Smooth muscle cell (in vitro differentiated cells): ENCODE results near the gene ZNF438. TPM values are rescaled to one million over a fixed set of nuclear protein-coding genes. Genes with fewer than 3 reads are reported as not detected.
"Not testable (repeated sequence)": the region's sequence is repeated elsewhere in the genome, so short reads cannot be mapped to it uniquely, and the experiment has no call there.

Source experiments
- DNase-seq: peaks from one replicate; lab custom pipeline; 2025; ENCODE audit not compliant: unreplicated experiment; lab: John Stamatoyannopoulos, UW
- H2AFZ ChIP-seq: fragments of 200-600 bp; sonication (generic); 2 replicates; pipeline ENCODE4 v1.6.0; 2016; ENCODE audit warnings: antibody characterized with exemption, low read depth, mild to moderate bottlenecking
- H3F3A ChIP-seq: fragments of 200-600 bp; sonication (generic); 2 replicates; pipeline ENCODE4 v1.6.0; 2017; ENCODE audit warnings: antibody characterized with exemption, low read depth
- H3K27ac ChIP-seq: fragments of 200-600 bp; sonication (generic); 2 replicates; pipeline ENCODE4 v1.5.1; 2016; ENCODE audit warnings: low read depth, mild to moderate bottlenecking
- H3K27me3 ChIP-seq: fragments of 200-600 bp; sonication (generic); 2 replicates; pipeline ENCODE4 v1.6.1; 2016; ENCODE audit warnings: low read depth, mild to moderate bottlenecking
- H3K36me3 ChIP-seq: fragments of 200-600 bp; sonication (generic); 2 replicates; pipeline ENCODE4 v1.5.1; 2016; ENCODE audit warnings: low read depth
- H3K4me1 ChIP-seq: fragments of 200-600 bp; sonication (generic); 2 replicates; pipeline ENCODE4 v1.5.1; 2016; ENCODE audit warnings: low read depth
- H3K4me2 ChIP-seq: fragments of 200-600 bp; sonication (generic); 2 replicates; pipeline ENCODE4 v1.6.0; 2016; ENCODE audit warnings: mild to moderate bottlenecking
- H3K4me3 ChIP-seq: fragments of 200-600 bp; sonication (generic); 2 replicates; pipeline ENCODE4 v1.5.1; 2016; ENCODE audit warnings: mild to moderate bottlenecking
- H3K79me2 ChIP-seq: fragments of 200-600 bp; sonication (generic); 2 replicates; pipeline ENCODE4 v1.6.0; 2016; ENCODE audit warnings: low read depth, mild to moderate bottlenecking
- H3K9ac ChIP-seq: fragments of 200-600 bp; sonication (generic); 2 replicates; pipeline ENCODE4 v1.6.0; 2016; ENCODE audit warnings: low read depth
- H3K9me3 ChIP-seq: fragments of 200-600 bp; sonication (generic); replicated peaks from 2 replicates; pipeline ENCODE4 v1.5.1; 2016; ENCODE audit warnings: low read depth
- H4K20me1 ChIP-seq: fragments of 200-600 bp; sonication (generic); 2 replicates; pipeline ENCODE4 v1.6.0; 2016; ENCODE audit warnings: low read depth
- WGBS: methylation state at CpG from one replicate; pipeline ENCODE4 v1.1.7; 2016; ENCODE audit warnings: low lambda C conversion rate; 5-methylcytosine and 5-hydroxymethylcytosine counted together
- polyA plus RNA-seq: library from polyadenylated mRNA; unstranded; fragments of >200 nt; fragmentation: Nextera tagmentation; extraction: Ambion mirVana; gene quantifications from 2 replicates; pipeline ENCODE4 v1.2.1, GENCODE V29; 2016
- total RNA-seq: library from RNA; depleted of rRNA; stranded (reverse); fragments of >200 nt; gene quantifications from 2 replicates; pipeline ENCODE4 v1.2.3, GENCODE V29; 2014
- TF ChIP-seq, protein P1 (sequence below): fragments of 200-600 bp; sonication (generic); IDR thresholded peaks from 2 replicates; pipeline ENCODE4 v1.5.1; 2017; ENCODE audit warnings: borderline replicate concordance, mild to moderate bottlenecking, antibody characterized with exemption; ENCODE audit not compliant: insufficient read depth, poor library complexity, severe bottlenecking

Gene ZNF438
- total and polyA plus RNA-seq, 2 experiments from 2014 or later, result 2.8 to 3.4 TPM

DNA sequence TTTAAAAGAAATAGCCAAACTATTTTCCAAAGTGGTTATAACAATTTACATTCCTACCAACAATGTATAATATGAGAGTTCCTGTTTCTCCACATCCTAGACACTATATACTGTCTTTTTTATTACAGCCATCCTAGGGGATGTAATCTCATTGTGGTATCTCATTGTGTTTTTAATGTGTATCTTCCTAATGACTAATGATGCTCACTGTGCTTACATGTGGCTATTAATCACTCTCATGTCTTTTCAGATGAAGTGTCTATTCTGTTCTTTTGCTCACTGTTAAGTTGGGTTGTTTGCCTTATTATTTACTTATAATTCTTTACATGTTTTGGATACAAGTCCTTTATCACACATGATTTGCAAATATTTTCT lies 71.8 kb downstream of the ZNF438 start:
- H3K4me2 ChIP-seq, result no peak overlapping the region
- H3K79me2 ChIP-seq, result no peaks in the 10 kb centered on the region
- no peak overlapping the region for H2AFZ ChIP-seq
- H3K27ac ChIP-seq, result no peak overlapping the region
- H4K20me1 ChIP-seq, result no peaks in the 10 kb centered on the region
- H3K36me3 ChIP-seq, result no peaks in the 10 kb centered on the region
- TF ChIP-seq, protein P1, sequence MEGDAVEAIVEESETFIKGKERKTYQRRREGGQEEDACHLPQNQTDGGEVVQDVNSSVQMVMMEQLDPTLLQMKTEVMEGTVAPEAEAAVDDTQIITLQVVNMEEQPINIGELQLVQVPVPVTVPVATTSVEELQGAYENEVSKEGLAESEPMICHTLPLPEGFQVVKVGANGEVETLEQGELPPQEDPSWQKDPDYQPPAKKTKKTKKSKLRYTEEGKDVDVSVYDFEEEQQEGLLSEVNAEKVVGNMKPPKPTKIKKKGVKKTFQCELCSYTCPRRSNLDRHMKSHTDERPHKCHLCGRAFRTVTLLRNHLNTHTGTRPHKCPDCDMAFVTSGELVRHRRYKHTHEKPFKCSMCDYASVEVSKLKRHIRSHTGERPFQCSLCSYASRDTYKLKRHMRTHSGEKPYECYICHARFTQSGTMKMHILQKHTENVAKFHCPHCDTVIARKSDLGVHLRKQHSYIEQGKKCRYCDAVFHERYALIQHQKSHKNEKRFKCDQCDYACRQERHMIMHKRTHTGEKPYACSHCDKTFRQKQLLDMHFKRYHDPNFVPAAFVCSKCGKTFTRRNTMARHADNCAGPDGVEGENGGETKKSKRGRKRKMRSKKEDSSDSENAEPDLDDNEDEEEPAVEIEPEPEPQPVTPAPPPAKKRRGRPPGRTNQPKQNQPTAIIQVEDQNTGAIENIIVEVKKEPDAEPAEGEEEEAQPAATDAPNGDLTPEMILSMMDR, result no peak
- H3K9ac ChIP-seq, result no peak overlapping the region
- no peaks in the 10 kb centered on the region for H3K9me3 ChIP-seq
- no peaks in the 10 kb centered on the region for H3F3A ChIP-seq
- H3K4me3 ChIP-seq, result no peak overlapping the region
- H3K27me3 ChIP-seq, result no peaks in the 10 kb centered on the region
- no peaks in the 10 kb centered on the region for H3K4me1 ChIP-seq
- DNase-seq, result no peak

DNA sequence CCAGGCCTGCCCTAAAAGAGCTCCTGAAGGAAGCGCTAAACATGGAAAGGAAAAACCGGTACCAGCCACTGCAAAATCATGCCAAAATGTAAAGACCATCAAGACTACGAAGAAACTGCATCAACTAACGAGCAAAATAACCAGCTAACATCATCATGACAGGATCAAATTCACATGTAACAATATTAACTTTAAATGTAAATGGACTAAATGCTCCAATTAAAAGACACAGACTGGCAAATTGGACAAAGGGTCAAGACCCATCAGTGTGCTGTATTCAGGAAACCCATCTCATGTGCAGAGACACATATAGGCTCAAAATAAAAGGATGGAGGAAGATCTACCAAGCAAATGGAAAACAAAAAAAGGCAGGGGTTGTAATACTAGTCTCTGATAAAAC lies 82.4 kb downstream of the ZNF438 start:
- not testable (repeated sequence) for H3K4me3 ChIP-seq, H3K79me2 ChIP-seq, H4K20me1 ChIP-seq, H3K9ac ChIP-seq, H3K36me3 ChIP-seq, H3K4me2 ChIP-seq, H3K4me1 ChIP-seq, H2AFZ ChIP-seq, H3K27ac ChIP-seq, H3K9me3 ChIP-seq, H3F3A ChIP-seq, DNase-seq, H3K27me3 ChIP-seq
- WGBS, result 88% methylated on average over 4 of the region's 4 CpGs

DNA sequence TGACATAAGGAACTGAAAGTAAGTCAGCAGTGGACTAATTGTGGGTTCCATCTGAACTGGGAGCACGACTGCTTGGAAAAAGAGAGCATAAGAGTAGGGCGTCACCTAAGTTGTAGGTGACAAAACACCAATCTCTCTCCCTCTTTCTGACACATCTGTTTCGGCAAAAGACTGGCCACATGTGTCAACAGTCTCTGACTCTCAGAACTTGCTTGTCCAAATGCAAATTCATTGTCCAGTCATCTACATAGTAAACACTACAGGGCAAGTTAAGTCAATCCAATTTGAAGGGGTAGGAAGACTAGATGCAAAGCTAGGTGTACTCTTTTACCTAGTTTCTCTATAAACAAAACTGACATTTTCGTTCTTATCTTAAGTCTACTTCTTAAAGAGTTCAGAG lies 87.7 kb downstream of the ZNF438 start:
- no peak overlapping the region for H3K4me3 ChIP-seq
- H3K36me3 ChIP-seq, result no peaks in the 10 kb centered on the region
- no peak overlapping the region for H3K27ac ChIP-seq
- H3K4me1 ChIP-seq, result no peaks in the 10 kb centered on the region
- H3K9ac ChIP-seq, result no peak overlapping the region
- TF ChIP-seq, protein P1, result no peak
- no peaks in the 10 kb centered on the region for H4K20me1 ChIP-seq
- WGBS, result 89% methylated on average over 4 of the region's 4 CpGs
- H3K27me3 ChIP-seq, result no peaks in the 10 kb centered on the region
- H3K79me2 ChIP-seq, result no peaks in the 10 kb centered on the region
- H3F3A ChIP-seq, result no peaks in the 10 kb centered on the region
- DNase-seq, result no peak
- H3K4me2 ChIP-seq, result no peak overlapping the region
- no peak overlapping the region for H2AFZ ChIP-seq
- no peaks in the 10 kb centered on the region for H3K9me3 ChIP-seq

DNA sequence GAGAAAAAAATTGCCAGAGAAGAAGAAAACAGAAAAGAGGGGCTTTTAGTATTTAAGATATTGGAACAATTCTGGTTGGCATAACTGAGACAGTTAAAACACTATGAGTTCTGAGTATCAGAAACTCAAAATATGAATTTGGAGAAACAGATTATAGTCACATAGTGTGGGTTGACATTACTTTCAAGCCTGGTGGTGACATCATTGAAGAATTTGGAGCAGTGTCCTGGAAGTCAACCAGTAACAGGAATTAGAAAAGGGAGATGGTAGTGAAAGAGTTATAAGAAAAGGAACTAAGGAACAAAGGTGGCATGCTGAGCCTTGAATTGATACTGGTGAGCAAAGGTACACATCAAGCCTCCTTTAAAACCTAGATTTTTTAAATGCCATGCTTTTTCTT lies 88.2 kb downstream of the ZNF438 start:
- DNase-seq, result no peak
- no peaks in the 10 kb centered on the region for H3K9me3 ChIP-seq

More for the DNA sequence above, 88.2 kb downstream of the ZNF438 start:
- Histone ChIP-seq H4K20me1 (no peaks in the 10 kb centered on the region), H3K4me2 (no peak overlapping the region), H3K4me1 (no peaks in the 10 kb centered on the region), H3K36me3 (no peaks in the 10 kb centered on the region), H2AFZ (no peak overlapping the region), H3K4me3 (no peak overlapping the region), H3F3A (no peaks in the 10 kb centered on the region), H3K9ac (no peak overlapping the region), H3K27ac (no peak overlapping the region), H3K27me3 (no peaks in the 10 kb centered on the region), H3K79me2 (no peaks in the 10 kb centered on the region)
- TF ChIP-seq, protein P1, result no peak
